Heart right ventricle (tissue), 16 donors: Measurements from ENCODE around the gene ITPR3. TPM values are rescaled to one million over a fixed set of nuclear protein-coding genes. Genes with fewer than 3 reads are reported as not detected.

Experiments
- ATAC-seq, 8 donors: fragments of 200-7000 bp; cut with Tn5 transposase; one replicate each; pipeline ENCODE4 v1.9.1; 2020; ENCODE audit warnings: mild to moderate bottlenecking in 8 of 8, moderate library complexity in 8 of 8, moderate number of reproducible peaks in 1 of 8
- DNase-seq, 2 donors: peaks; one replicate each; pipeline ENCODE4 v3.0.0-alpha.2; 2020
- H3K27ac ChIP-seq, 10 donors: fragments of 200-600 bp; sonication (generic) in 2 of 10; one replicate each; pipeline versions ENCODE4 v1.5.0 to v1.8.0; 2020 to 2022; ENCODE audit warnings: mild to moderate bottlenecking in 3 of 10
- H3K27me3 ChIP-seq, 7 donors: fragments of 200-600 bp; one replicate each; pipeline ENCODE4 v1.8.0; 2021 to 2022; ENCODE audit warnings: mild to moderate bottlenecking in 2 of 7
- H3K36me3 ChIP-seq, 9 donors: fragments of 200-600 bp; sonication (generic) in 1 of 9; one replicate each; pipeline versions ENCODE4 v1.5.0 to v1.8.0; 2020 to 2022; ENCODE audit warnings: mild to moderate bottlenecking in 2 of 9
- H3K4me1 ChIP-seq, 9 donors: fragments of 200-600 bp; sonication (generic) in 1 of 9; one replicate each; pipeline versions ENCODE4 v1.5.0 to v1.8.0; 2020 to 2022; ENCODE audit warnings: mild to moderate bottlenecking in 4 of 9
- H3K4me3 ChIP-seq, 10 donors: fragments of 200-600 bp; sonication (generic) in 2 of 10; one replicate each; pipeline versions ENCODE4 v1.5.0 to v1.8.0; 2020 to 2022; ENCODE audit warnings: mild to moderate bottlenecking in 7 of 10, moderate library complexity in 2 of 10
- H3K9me3 ChIP-seq, 11 donors: fragments of 200-600 bp in 10 of 11; sonication (generic) in 2 of 11; one replicate each; pipeline versions ENCODE4 v1.5.0 to v1.8.0; 2013 to 2022; ENCODE audit warnings: mild to moderate bottlenecking in 2 of 11, control low read depth in 1 of 11, moderate library complexity in 1 of 11
- CTCF ChIP-seq, 9 donors: fragments of 200-600 bp; sonication (generic) in 2 of 9; IDR thresholded peaks; one replicate each; pipeline versions ENCODE4 v1.5.0 to v1.8.0; 2021 to 2022; ENCODE audit warnings: antibody characterized with exemption in 9 of 9, mild to moderate bottlenecking in 5 of 9, moderate library complexity in 1 of 9
- WGBS, 2 donors: extraction: QIAGEN DNeasy Blood & Tissue Kit; methylation state at CpG; one replicate each; pipeline ENCODE4 v1.1.7; 2013; ENCODE audit warnings: inconsistent platforms in 1 of 2; 5-methylcytosine and 5-hydroxymethylcytosine counted together
- intact Hi-C, 10 donors: fragments of 100-400 bp; cut with DNase I; formaldehyde crosslinking; loops; one replicate each; pipeline versions ENCODE4 v1.11.1 to v1.14.2; 2022
- polyA plus RNA-seq, 2 donors: library from polyadenylated mRNA; stranded (reverse); fragments of 200-250 nt; gene quantifications; one replicate each; pipeline ENCODE4 v1.2.3, GENCODE V29; 2013
- total RNA-seq, 10 donors: library from RNA; stranded (reverse); fragmentation: NEBNext Ultra II Directional in 3 of 10; extraction: Animal tissue kit (Norgen Biotek cat#: 25700) in 3 of 10; gene quantifications; one replicate each; pipeline versions ENCODE4 v1.2.1 to v1.2.4, GENCODE V29; 2021 to 2023
- donor health status: Arrhythmogenic right ventricular cardiomyopathy.
- donor health status: ischemic (EF 13 %, LVEDD 7.1; RV severe dilation, severe dysfunction).
- donor health status: healthy with polysubstance abuse.
- donor health status: DM: no; HTN: yes; CAD: no.
- donor health status: DM: no; HTN: no; CAD: no.
- donor health status: ischemic (EF 25% LVEDD 6.9; RV normal size, moderate dysfunction).
- donor health status: ischemic (EF 25% LVEDD 5.7; RV mildly dilated, moderate dysfunction).
- donor health status: healthy.
- donor health status: DM: yes; HTN: yes; CAD: no.
- donor health status: Ischemic cardiomyopathy.
- donor health status: ischemic (EF 35%, LVEDD 5.7; RV mildly dilated, moderate dysfunction).
- donor health status: nonischemic (EF 11% LVEDD 7.7; RV severe dilation, severe dysfunction).
- donor health status: DM: yes; HTN: yes; CAD: no.
- donor health status: PGD.
- donor health status: ischemic (EF 29% LVEDD 5.4; RV normal size, mild dysfunction).
- donor health status: nonischemic (EF 23%, LVEDD 6.1; RV moderate dilation, normal function).

ITPR3 gene
- total and polyA plus RNA-seq, 12 donors = 3.2 to 16.7 (median 6.0) TPM

GRCh38 chr6:33636655-33637054, 15.5 kb downstream of the ITPR3 start:
- peaks cover 0 to 9% (median 0%) of the 10 kb centered on the region in 9 donors for H3K36me3 ChIP-seq
- DNase-seq = no peak
- H3K27me3 ChIP-seq = peaks cover 0 to 13% (median 0%) of the 10 kb centered on the region in 7 donors
- H3K4me3 ChIP-seq = no peak overlapping the region
- TF ChIP-seq CTCF (IDR thresholded peaks at IDR 0.05) = no peak
- no peak for ATAC-seq
- H3K4me1 ChIP-seq = peaks cover 9 to 30% (median 24%) of the 10 kb centered on the region in 9 donors
- no peak overlapping the region for H3K27ac ChIP-seq
- 91 to 92% methylated on average over 11 of the region's 11 CpGs for WGBS, 2 donors
- intact Hi-C loops = loop anchor here in 1 of 10 donors (10.0 kb wide), 1 partner anchor 52 kb away; the partner anchor contains the start of gene BAK1
- H3K9me3 ChIP-seq = no peaks in the 10 kb centered on the region

- Histone ChIP-seq H3K27ac (no peak overlapping the region), H3K27me3 (peaks cover 0 to 10% (median 0%) of the 10 kb centered on the region in 7 donors), H3K36me3 (peaks cover 0 to 9% (median 0%) of the 10 kb centered on the region in 9 donors), H3K9me3 (no peaks in the 10 kb centered on the region), H3K4me1 (peaks cover 7 to 27% (median 15%) of the 10 kb centered on the region in 9 donors), H3K4me3 (no peak overlapping the region)
- intact Hi-C loops = loop anchor here in 1 of 10 donors (10.0 kb wide), 1 partner anchor 54 kb away; the partner anchor contains the start of gene BAK1
- TF ChIP-seq CTCF (IDR thresholded peaks at IDR 0.05) = no peak
- WGBS, 2 donors = 73 to 81% methylated on average over 3 of the region's 3 CpGs
- no peak for DNase-seq
- ATAC-seq = no peak
Observed at GRCh38 chr6:33638556-33638955, 17.4 kb downstream of the ITPR3 start.

GRCh38 chr6:33639559-33639958, 18.4 kb downstream of the ITPR3 start:
- TF ChIP-seq CTCF (IDR thresholded peaks at IDR 0.05) = no peak
- Histone ChIP-seq H3K27me3 (peaks cover 0 to 1% (median 0%) of the 10 kb centered on the region in 7 donors), H3K4me3 (no peak overlapping the region), H3K9me3 (no peaks in the 10 kb centered on the region), H3K4me1 (peaks cover 0 to 19% (median 7%) of the 10 kb centered on the region in 9 donors), H3K27ac (no peak overlapping the region), H3K36me3 (peaks cover 0 to 9% (median 0%) of the 10 kb centered on the region in 9 donors)
- DNase-seq (no peak), ATAC-seq (no peak)
- WGBS, 2 donors = 95 to 98% methylated on average over 1 of the region's 1 CpG
- intact Hi-C loops = loop anchor here in 1 of 10 donors (10.0 kb wide), 1 partner anchor 55 kb away; the partner anchor contains the start of gene BAK1

GRCh38 chr6:33640361-33640760, 19.2 kb downstream of the ITPR3 start:
- 86 to 87% methylated on average over 13 of the region's 13 CpGs for WGBS, 2 donors
- intact Hi-C loops = no loop called here
- no peak overlapping the region for H3K27ac ChIP-seq
- no peak overlapping the region for H3K4me3 ChIP-seq
- H3K36me3 ChIP-seq = peaks cover 0 to 9% (median 0%) of the 10 kb centered on the region in 9 donors
- no peaks in the 10 kb centered on the region for H3K27me3 ChIP-seq
- TF ChIP-seq CTCF (IDR thresholded peaks at IDR 0.05) = no peak
- peak in 1 of 8 donors; percentile 17 for ATAC-seq
- no peaks in the 10 kb centered on the region for H3K9me3 ChIP-seq
- peaks cover 0 to 11% (median 0%) of the 10 kb centered on the region in 9 donors for H3K4me1 ChIP-seq
- no peak for DNase-seq
